SHP77 (cell line): Measurements from ENCODE around the gene PTPRK.

Experiments used
- DNase-seq, 2 experiments: peaks; one replicate each; lab custom pipeline; 2025; lab: John Stamatoyannopoulos, UW

Gene PTPRK

DNA sequence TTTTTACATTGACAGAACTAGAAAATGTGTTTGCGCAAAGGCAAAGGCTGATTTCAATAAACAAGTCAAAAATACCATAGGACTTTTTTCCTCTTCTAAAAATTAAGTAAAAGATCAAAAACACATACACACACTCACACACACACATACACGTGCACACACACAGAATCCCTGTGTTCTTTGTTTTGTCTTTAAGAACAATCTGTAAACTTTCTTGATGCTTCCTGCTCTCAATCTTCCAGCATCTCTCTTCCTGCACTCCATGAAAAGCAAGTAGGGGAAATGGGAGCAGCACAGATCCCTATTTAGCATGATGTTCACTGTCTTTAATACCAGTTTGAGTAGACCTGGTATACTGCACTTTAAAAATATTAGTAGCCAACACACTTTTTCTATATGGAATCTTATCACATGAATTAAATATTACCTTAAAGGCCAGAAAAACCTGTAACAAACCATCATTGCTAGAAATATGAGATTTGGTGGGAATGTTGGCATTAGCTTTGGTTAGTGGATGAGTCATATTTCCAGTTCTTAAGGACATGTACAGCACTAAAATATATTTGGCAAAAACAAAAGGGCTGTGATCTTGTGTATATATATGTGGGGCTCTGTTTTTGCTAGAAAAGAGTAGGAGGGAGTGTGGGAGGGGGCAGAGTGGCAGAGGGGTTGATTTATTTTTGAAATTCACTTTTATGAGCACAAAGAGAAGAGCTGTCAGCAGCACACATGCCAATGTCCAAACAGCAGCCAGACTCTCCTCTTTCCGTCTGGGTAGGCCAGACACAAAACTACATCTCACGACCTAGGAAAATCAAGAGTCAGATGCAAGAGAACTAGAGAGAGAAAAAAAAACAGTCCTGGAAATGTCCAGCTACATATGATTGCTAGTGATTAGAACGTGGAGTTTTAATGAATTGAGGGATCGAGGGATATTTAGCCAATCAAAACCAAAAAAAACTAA, 4.6 kb downstream of the PTPRK start:
- DNase-seq, result no peak

DNA sequence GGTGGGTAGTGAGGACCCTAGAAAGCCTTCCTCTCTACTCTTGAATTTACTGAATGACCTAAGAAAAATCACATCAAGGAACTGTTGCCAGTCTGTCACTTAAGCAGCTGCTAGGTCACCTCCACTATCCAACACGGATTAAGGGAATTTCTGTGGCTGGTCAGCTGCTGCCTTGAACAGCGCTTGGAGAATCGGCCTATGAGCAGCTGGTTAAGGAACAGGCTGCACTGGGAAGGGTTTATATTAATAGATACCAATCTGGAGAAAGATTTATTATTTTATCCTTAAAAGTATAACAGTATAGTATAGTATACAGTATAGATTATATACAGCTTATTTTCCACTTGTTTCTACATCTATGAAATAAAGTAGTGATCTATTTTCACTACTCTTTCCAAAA, 6.5 kb downstream of the PTPRK start:
- DNase-seq, result no peak

DNA sequence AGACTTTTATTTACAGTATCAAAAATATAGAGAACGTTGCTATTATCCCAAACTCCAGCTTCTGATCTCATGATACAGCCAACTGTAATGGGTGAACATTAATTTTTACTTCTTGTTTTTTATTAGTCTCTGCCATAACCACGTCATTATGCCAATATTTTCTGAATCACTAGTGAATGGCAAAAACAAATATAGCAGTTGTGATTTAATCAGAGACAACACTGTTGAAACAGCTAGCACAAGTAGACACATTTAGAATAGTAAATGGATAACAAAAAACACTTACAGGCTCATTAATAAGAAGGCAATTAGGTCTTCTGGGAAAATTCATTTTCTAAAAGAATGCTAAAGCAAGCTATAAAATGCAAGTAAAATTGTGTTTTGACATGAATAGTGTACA, 8.1 kb downstream of the PTPRK start:
- DNase-seq, result no peak

DNA sequence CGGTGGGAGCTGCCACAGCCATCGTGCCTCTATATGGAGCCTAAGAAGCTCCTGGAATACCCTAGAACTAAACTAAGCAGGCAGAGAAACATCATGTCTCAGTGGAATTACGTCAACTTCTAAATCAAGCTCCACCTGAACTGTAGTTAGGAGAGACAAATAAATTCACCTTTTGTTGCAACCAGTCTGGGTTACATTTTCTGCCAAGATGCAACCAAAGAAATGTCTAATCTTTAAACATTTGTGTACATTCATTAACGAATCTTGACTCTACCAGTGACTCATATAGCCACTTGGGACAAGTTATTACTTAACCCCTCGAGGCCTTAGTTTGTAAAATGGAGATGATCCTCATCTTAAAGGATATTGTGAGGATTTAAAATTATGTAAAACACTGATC, 8.9 kb downstream of the PTPRK start:
- DNase-seq, result no peak

DNA sequence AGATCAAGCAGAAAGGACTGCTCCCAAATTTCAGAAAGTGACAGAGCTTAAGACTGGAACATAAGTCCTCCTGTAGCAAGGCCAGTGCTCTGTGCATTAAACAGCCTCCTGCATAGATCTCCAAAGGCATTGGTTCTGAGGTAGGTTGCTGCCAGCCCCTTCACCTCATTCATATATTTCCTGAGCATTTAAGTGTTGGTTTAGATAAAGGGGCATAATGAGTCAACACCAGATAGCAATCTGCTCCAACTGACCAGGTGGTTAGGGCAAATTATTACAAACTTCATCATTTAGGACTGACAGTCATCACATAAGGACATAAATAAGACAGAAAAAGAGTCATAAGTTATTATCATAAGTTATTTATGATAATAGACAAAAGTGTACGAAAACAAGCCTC, 10.7 kb downstream of the PTPRK start:
- DNase-seq, result no peak

DNA sequence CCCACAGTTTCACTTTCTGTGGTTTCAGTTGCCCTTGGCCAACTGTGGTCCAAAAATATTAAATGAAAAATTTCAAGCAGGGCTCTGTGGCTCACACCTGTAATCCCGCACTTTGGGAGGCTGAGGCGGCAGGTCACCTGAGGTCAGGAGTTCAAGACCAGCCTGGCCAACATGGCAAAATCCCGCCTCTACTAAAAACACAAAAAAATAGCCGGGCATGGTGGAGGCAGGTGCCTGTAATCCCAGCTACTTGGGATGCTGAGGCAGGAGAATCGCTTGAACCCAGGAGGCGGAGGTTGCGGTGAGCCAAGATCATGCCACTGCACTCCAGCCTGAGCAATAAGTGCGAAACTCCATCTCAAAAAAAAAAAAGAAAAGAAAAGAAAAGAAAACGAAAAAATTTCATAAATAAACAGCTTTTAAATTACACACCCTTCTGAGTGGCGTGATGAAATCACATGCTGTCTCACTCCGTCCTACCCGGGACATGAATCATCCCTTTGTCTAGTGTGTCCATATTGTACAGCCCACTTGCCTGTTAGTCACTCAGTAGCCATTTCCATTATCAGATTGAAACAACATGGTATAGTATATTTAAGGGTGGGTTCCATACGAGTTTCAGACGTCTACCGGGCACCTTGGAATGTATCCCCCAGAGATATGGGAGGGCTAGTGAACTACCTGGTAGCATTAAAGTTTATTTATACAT, 11.7 kb downstream of the PTPRK start:
- no peak for DNase-seq

DNA sequence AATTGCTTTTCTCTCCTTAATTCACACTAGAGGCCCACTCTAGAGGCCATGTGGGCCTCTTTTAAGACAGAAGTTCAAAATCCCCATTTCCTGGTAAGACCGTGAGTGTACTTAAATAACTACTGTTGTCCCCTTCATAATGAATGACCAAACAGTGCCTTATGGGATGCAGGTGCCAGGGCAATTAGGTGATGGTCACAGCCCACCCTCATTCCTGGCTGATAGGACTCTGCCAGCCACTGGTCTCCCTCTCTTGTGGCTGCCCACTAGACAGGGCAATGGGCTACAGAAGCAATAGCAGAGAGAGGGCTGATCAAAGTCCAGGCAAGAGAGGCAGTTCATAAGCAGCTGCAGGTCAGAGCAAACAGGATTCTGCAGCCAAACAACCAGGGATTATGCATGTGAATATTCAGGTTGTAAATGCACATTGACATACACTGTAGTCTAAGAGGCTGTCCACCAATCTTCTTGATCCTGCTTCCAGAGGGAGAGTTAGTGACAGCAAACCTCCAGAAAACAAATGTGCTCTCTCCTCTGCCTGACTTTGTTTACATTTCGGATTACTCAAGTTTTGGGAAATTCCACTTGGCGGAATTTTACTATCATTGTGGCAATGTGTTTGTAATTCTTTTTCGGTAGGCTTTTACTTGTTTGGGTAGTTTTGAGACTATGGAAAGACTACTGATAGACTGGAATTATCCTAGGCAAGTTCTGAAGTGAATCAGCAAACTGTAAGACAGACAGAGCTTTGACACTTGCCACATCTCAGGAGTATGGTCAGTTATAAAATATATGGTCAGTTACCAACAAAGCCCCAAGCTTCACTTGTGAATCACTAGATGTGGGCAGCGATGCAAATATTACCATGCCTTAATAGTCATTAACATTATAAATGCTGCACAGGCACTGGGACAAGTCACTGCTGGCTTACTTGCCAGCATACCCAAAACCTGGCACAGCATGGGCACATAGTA, 12.8 kb downstream of the PTPRK start:
- DNase-seq, result no peak

DNA sequence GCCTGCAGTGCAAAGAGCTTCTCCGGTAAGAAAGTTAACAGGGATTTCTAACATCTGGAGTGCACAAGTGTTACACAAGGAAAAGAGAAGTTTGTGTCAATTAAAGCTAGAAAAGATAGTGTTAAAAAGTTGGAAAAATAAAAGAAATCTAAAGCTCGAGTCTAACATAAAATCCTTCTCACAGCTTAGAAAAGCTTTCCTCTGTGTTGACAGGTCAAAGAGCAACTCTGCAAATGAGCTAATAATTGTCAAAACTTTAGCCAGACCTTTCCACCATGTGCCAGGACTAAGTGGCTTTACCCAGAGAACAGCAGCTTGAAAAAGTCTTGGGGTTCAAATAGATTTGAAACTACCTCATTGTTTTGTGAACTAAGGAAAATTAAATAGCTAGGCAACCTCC, 14.8 kb downstream of the PTPRK start:
- no peak for DNase-seq

DNA sequence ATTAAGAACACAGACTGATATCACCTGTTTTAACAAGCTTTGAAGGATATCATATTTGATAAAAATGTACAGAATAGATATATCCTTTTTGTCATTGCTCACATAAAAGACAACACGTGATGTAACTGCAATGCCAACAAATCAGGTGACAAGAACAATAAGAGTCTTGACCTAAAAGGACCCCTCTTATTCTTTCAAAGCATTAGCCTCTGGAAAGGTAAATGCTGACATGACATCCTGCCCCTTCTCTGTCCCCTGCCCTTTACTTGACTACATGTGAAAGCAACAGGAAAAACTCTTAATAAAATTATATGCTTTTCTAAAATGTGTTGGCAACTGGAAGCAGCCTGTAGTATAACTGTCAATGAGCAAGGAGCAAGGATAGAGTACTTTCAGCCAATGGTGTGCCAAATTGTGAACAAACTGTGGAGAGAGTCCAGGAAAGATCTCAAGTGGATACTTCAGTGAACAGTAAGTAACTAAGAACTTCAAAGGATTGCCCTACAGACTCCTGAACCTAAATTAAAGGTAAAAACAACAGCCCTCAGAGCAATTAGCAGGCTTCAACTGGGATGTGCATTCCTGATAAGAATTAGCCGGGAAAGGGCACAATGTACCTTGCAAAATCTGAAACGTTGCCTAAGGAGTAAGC, 16.3 kb downstream of the PTPRK start:
- no peak for DNase-seq

DNA sequence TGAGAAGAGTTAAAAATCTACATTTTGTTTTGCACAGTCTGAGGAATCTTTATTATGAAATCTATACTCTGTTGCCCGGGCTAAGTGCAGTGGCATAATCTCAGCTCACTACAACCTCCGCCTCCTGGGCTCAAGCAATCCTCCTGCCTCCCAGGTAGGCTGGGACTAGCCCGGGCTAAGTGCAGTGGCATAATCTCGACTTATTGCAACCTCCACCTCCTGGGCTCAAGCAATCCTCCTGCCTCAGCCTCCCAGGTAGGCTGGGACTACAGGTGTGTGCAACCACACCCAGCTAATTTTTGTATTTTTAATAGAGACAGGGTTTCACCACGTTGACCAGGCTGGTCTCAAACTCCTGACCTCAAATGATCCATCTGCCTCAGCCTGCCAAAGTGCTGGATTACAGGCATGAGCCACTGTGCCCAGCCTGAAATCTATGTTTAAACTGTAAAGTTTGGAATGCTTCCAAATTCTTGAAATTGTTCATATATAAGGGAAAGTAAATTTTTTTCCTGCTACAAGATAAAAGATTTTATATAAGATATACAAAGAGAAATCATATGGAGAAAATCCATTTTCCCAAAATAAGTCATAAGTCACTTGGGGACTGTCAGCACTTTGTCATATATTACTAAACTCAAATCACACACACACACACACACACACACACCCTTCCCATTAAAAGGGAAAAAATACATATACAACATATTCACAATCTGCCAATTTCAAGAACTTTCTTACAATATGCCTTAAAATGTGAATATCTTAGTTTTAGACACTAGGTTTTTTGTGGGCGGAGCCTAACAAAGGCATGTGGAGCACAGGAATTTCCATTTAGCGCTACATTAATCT, 19.4 kb downstream of the PTPRK start:
- DNase-seq, result no peak

DNA sequence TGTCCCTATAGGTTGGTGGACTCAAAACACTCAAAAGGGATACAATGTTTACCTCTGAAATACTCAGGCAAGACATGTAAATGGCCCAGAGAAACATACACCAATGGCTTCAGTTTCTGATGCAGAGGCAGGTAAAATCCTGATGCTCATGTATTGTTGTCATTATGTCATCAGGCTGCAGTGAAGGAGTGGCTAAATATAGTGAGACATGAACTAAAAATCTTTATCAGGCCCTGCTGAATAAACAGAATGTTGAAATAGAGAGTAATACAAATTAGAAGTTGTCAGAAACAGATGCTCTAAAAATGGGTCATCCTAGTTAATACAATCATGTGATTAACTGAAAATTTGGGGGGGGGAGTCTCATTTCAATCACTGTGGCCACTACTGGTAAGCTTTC, 20.4 kb downstream of the PTPRK start:
- DNase-seq, result no peak

DNA sequence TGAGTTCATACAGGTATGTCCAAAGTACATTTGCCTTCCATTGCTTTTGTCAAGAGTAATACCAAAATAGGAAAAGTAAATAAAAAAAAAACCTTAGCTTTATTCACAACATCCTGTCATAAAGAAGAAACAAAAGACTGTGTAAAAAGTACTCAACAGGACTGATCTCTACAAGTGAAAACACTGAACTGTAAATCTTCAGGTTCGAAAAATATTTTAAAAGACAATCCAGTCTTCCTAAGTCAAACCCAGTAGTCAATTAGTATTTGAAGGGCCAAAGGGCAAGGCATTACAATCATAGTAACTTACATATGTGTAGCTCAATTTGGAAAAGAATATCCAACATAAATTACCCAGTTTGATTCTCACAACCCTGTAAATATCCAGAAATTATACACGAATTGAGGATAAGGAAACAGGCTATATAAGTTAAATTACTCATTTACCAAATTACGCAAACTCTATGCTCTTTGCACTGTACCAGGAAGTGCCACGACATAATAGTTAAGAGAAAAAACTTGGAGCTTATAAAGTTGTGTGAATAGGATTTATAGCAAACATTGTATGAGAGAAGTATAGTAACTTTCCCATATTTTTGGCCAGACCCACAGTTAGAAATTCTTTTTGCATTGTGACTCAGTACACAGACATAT, 21.2 kb downstream of the PTPRK start:
- no peak for DNase-seq

DNA sequence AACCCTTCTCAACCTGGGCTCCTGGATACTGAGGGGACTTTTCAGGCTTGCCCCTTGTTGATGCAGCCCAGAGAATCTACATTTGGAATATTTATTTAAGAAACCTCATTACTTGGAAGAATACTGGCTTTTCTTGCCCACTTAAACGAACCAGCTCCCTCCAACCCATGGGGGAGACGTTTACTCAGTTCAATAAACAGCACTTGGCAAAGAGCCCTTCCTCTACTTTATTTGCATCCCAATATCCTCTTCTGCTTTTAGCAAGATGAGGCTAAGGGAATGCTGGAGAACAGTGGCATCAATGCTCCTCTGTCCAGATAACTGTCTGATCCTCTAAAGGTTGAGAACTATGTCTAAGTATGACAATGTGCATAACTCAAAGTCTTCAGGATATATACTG, 22.2 kb downstream of the PTPRK start:
- DNase-seq, result no peak

DNA sequence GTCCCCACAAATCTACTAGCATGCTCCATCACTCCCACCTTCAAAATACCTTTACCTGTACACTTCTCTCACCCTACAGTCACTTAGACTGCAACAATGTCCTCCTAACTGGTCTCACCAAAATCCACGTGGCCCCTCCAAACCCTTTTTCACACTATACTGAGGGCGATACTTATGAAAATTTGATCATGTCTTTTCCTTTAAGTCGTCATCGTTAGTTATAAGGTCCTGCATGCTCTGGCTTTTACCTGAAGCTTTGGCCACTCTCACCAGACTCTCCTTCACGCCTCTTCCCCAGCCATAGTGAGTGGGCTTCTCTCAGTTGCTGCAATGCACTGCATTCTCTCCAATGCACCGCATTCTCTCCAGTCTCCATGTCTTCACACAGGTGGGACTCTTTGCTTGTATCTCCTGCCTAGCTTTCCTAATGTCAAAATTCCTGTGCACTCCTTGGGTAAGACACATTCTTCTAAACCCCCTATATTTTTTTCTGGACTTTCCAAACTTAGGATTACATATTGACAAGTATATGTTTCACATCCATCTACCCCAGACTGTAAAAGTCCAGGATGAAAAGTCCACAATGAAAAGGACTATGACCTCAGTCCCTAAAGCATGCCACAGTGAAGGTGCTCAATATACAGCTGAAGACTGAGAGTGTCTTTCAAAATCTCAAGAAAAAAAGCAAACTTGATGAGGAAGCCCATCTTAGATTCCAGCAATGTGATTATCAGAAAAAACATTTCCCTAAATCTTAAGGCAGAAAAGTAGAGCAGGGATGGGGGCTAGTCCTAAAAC, 24.7 kb downstream of the PTPRK start:
- no peak for DNase-seq

DNA sequence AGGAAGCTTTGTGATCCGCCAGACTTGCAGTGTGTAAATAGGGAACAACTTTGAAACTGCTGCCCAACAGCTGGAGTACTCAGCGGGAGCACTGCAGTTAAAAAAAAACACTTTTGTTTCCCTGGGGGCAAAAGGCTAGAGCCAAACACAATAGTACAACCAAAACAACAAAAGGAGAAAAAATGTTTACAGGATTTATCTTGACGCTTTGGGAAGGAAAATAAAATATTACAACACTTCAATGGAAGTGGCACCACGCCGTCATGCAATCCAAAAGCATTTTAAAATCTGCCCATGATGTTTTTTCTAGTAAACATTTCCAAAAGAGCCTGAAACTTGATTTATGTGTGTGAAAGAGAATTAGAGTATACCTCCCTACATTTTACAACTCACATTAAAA, 26.0 kb downstream of the PTPRK start:
- no peak for DNase-seq

DNA sequence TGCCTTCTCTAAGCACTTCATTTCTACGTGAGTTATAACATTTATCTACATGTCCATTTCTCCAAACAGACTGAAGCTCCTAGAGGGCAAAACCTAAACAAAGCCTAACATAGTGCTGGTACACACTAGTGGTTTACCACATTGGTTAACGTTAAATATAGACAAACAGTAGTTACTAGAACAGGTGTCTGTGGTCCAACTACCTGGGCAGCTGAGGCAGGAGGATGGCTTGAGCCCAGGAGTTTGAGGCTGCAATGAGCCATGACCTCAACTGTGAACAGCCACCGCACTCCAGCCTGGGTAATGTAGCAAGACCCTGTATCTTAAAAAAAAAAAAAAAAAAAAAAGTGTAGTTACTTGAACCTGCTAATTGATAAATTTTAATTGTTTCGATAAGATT, 26.5 kb downstream of the PTPRK start:
- no peak for DNase-seq

DNA sequence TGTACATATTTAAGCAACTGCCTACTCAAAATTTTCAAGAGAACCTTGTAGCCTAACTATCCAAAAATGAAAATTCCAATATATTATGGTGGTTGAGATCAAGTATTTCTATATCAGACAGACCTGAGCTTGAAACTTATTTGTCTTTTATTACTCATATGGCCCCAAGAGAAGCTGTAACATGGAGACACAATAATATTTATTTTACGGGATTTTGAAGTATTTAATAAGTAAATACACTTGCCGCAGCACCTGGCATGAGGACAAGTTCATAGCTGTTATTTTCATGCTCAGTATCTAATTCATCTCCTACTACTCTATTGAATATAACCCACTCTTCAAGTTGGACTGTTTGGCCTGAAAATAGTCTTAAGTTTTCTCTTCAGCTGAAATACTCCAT, 28.0 kb downstream of the PTPRK start:
- peak in 1 of 2 experiments; percentile 12 for DNase-seq

DNA sequence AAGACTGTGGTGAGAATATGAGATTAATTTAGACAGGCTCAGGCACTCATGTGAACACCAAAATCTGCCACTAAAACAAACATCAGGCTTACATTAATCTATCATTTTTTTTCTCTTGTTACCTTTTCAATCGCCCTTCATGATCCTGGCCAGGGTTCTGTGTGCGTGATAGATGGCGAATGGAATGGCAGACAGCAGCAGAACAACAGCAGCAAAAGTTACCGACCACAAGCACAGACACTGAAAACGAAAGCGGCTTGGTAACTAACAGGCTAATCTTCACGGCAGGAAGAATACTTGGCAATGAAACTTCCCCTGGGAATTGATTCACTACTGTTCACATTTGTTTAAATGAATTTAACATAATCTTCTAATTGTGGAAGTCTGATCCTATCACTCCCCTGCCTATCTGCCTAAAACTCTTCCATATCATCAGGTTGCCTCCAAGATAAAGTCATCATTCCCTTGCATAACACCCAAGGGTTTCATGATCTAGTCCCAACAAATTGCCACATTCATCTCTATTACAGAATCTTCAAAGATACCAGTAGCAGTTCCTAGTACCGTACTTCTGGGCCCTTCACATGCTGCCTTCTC, 28.7 kb downstream of the PTPRK start:
- DNase-seq, result no peak

DNA sequence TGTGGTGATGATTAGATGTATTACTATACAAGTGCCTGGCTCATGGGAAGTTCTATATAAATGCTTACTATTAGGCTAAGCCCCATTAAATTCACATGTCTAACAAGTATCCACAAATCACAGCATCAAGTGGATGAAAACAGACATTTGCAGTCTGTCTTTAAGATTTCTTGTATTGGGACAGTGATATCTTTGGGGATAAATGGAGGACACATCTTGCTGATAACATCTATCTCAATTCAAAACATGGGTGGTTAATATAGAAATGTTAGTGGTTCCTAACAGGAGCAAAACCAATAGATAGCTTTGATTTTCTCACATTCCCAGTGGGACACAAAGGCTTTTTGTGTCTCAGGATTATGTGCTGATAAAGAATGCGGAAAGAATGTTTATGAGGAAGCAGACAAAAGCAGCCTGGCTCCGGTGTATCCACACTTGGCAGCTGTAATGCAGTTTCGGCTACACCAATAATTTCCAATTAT, 29.3 kb downstream of the PTPRK start:
- DNase-seq, result no peak
